Left lung (tissue), 10 donors: ENCODE measurements around the gene CLEC3B. TPM values are rescaled to one million over a fixed set of nuclear protein-coding genes. Genes with fewer than 3 reads are reported as not detected.

Experiments used
- ATAC-seq: fragments of 200-7000 bp; cut with Tn5 transposase; one replicate; pipeline ENCODE4 v1.9.1; 2020; ENCODE audit warnings: moderate library complexity
- DNase-seq, 4 donors: peaks; one replicate each; pipeline ENCODE4 v3.0.0-alpha.2; 2013 to 2020
- H3K27ac ChIP-seq, 2 donors: fragments of 200-600 bp; sonication (generic) in 1 of 2; one replicate each; pipeline versions ENCODE4 v1.5.0 to v1.8.0; 2020 to 2021
- H3K27me3 ChIP-seq, 2 donors: fragments of 200-600 bp; sonication (generic) in 1 of 2; one replicate each; pipeline versions ENCODE4 v1.5.0 to v1.8.0; 2020 to 2021
- H3K36me3 ChIP-seq, 2 donors: fragments of 200-600 bp; sonication (generic) in 1 of 2; one replicate each; pipeline versions ENCODE4 v1.5.0 to v1.8.0; 2020 to 2021
- H3K4me1 ChIP-seq, 2 donors: fragments of 200-600 bp; one replicate each; pipeline ENCODE4 v1.8.0; 2021
- H3K4me3 ChIP-seq, 2 donors: fragments of 200-600 bp; sonication (generic) in 1 of 2; one replicate each; pipeline versions ENCODE4 v1.5.0 to v1.8.0; 2020 to 2021; ENCODE audit warnings: mild to moderate bottlenecking in 1 of 2
- H3K9me3 ChIP-seq, 2 donors: fragments of 200-600 bp; sonication (generic) in 1 of 2; one replicate each; pipeline versions ENCODE4 v1.5.0 to v1.8.0; 2020 to 2021
- intact Hi-C, 2 donors: fragments of 100-400 bp; cut with DNase I; formaldehyde crosslinking; loops; one replicate each; pipeline versions ENCODE4 v1.11.2 to v1.14.2; 2022
- polyA plus RNA-seq, 6 donors: library from polyadenylated mRNA; unstranded; fragments of 120-200 nt; gene quantifications; one replicate each; pipeline ENCODE4 v1.2.1, GENCODE V29; 2013; ENCODE audit not compliant: insufficient read length in 6 of 6
- total RNA-seq, 2 donors: library from RNA; stranded (reverse); fragmentation: NEBNext Ultra II Directional; extraction: Animal tissue kit (Norgen Biotek cat#: 25700); gene quantifications; one replicate each; pipeline ENCODE4 v1.2.1, GENCODE V29; 2021
- TF ChIP-seq, protein P1 (sequence below), 2 donors: fragments of 200-600 bp; sonication (generic) in 1 of 2; IDR thresholded peaks; one replicate each; pipeline versions ENCODE4 v1.5.0 to v1.8.0; 2021; ENCODE audit warnings: antibody characterized with exemption in 2 of 2
- donor health status: DM: no; HTN: yes; CAD: no.
- donor health status: DM: no; HTN: no; CAD: no.

Gene CLEC3B
- total and polyA plus RNA-seq, 8 donors: 74.0 to 177 (median 104) TPM

DNA sequence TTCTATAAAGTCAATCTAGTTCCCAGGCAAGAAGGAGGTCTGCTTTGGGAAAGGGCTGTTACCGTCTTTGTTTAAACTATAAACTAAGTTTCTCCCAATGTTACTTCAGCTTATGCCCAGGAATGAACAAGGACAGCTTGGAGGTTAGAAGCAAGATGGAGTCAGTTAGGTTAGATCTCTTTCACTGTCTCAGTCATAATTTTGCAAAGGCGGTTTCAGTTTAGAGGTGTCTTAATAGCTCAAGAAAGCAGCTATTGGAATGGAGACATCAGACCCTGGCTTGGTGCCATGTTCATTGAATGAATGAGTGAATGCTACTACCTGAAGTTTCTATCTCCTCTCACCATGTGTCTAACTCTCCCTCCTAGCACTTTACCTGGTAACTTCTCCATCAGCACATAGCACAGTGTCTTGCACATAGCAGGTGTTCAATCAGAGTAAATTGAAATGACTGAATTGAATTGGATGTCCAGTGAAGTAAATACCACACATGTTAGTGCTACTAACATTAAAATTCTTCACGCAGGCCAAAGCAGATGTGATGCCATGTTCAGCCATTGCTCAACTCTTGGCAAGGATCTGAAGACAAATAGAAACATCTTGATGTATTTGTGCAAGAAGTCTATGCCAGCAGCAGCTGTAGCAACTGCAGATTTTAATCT, 28.2 kb downstream of the CLEC3B start:
- ATAC-seq (peak; percentile 29), DNase-seq (peak in 1 of 4 donors; percentile 19)
- Histone ChIP-seq H3K9me3 (no peaks in the 10 kb centered on the region), H3K36me3 (no peaks in the 10 kb centered on the region), H3K27ac (peak overlapping the region; percentile 15 to 77), H3K4me1 (peaks cover 0 to 56% of the 10 kb centered on the region in 2 donors), H3K27me3 (no peaks in the 10 kb centered on the region), H3K4me3 (no peak overlapping the region)
- intact Hi-C loops: no loop called here
- TF ChIP-seq, protein P1, sequence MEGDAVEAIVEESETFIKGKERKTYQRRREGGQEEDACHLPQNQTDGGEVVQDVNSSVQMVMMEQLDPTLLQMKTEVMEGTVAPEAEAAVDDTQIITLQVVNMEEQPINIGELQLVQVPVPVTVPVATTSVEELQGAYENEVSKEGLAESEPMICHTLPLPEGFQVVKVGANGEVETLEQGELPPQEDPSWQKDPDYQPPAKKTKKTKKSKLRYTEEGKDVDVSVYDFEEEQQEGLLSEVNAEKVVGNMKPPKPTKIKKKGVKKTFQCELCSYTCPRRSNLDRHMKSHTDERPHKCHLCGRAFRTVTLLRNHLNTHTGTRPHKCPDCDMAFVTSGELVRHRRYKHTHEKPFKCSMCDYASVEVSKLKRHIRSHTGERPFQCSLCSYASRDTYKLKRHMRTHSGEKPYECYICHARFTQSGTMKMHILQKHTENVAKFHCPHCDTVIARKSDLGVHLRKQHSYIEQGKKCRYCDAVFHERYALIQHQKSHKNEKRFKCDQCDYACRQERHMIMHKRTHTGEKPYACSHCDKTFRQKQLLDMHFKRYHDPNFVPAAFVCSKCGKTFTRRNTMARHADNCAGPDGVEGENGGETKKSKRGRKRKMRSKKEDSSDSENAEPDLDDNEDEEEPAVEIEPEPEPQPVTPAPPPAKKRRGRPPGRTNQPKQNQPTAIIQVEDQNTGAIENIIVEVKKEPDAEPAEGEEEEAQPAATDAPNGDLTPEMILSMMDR (IDR thresholded peaks at IDR 0.05): no peak

DNA sequence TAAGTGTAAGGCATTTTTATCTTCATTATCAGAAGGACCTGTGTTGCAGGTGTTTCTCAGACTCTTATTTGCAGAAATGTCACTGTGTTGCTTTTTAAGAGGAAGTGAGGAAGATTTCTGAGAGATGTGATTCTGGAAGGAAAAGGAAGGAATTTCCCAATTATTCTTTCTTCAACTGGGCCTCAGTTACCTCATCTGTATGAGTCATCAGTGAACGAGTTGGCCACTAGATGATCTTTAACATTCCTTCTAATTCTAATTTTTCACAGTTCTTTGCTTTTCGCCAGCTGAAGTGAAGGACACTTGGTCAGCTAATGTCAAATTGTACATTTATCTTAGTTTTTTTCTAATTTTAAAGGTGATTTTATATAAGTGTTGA, 28.9 kb downstream of the CLEC3B start:
- Histone ChIP-seq H3K4me1 (peaks cover 0 to 59% of the 10 kb centered on the region in 2 donors), H3K36me3 (no peaks in the 10 kb centered on the region), H3K4me3 (no peak overlapping the region), H3K9me3 (no peaks in the 10 kb centered on the region), H3K27me3 (no peaks in the 10 kb centered on the region), H3K27ac (peak overlapping the region; percentile 15 to 77)
- intact Hi-C loops: no loop called here
- ATAC-seq: peak; percentile 63
- no peak for DNase-seq
- TF ChIP-seq, protein P1 (IDR thresholded peaks at IDR 0.05): no peak

DNA sequence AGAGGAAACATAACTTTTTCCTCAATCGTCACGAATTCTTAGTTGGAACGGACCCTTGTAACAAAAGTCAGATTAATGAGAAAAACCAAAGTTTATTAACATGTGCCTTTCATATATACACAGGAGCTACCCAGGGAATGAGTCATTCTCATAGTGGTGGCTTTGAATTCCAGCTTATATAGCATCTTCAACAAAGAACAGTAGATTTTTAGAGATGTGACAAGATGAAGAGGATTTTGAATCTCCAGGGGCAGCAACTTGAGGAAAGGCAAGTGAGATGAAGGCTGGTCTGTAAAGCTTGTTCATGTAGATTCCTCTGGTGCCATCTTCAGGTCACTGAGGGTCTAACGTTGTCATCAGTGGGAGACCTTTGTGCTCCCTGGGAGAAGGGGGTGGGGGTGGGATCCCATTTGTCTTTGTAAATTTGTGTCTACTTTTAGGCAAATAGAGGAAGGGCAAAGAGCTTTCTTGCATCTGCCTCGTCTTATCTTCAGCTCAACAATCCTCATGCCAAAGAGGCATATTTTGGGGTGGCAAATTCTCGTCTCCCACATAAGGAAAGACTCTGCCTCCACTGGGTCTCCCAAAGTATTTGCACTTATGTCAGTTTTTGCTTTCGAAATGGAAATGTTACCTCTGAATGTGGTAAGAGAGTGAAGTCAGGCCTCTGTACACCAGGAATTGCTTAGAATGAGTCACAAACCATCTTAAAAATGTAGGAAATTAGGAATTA, 29.5 kb downstream of the CLEC3B start:
- peak; percentile 38 for ATAC-seq

DNA sequence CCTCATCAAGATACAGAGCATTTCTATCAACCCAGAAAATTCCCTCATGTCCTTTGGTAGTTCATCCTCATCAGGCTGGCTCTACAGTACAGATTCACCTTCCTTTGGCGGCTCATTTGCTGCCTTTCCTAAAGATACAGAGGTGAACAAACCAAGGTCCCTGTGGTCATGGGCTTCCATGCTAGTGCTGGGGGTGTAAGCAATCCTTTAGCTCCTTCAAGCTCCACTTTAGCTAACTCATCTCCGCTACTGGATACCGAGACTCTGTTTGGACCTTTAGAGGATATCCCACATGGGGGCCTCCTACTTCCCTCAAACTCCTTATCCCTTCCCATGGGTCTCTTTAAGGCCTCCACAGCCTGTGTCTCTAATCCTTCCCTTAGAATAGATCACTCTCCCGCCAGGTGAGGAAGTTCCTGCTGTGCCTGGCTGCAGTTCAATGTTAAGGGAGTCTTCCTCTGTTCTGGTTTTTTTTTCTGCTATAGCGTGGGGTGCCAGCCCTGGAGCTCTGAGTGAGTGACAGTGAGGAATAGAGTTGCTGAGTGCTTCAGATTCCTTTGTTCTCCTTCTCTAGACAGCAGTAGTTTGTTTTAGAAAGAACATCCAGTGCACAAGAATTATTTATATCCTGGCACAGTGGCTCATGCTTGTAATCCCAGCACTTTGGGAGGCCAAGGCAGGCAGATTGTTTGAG, 30.7 kb downstream of the CLEC3B start:
- H3K27me3 ChIP-seq: no peaks in the 10 kb centered on the region
- TF ChIP-seq, protein P1 (IDR thresholded peaks at IDR 0.05): no peak
- no peak for ATAC-seq

More for the DNA sequence above, 29.5 kb downstream of the CLEC3B start:
- Histone ChIP-seq H3K27ac (peak overlapping the region; percentile 15 to 77), H3K36me3 (no peaks in the 10 kb centered on the region), H3K4me1 (peaks cover 0 to 59% of the 10 kb centered on the region in 2 donors), H3K27me3 (no peaks in the 10 kb centered on the region), H3K9me3 (no peaks in the 10 kb centered on the region), H3K4me3 (no peak overlapping the region)
- intact Hi-C loops: no loop called here
- TF ChIP-seq, protein P1 (IDR thresholded peaks at IDR 0.05): no peak
- no peak for DNase-seq

DNA sequence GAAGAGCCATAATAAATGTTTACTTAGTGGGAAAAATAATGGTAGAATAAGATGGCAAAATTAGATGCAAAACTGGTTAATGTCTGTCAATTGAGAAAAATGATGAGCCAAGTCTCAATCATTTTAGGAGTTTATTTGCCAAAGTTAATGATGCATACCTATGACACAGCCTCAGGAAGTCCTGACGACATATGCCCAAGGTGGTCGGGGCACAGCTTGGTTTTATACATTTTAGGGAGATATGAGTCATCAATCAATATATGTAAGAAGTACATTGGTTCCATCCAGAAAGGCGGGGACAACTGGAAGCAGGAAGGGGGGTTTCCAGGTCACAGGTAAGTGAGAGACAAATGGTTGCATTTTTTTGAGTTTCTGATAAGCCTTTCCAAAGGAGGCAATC, 31.5 kb downstream of the CLEC3B start:
- ATAC-seq (no peak), DNase-seq (no peak)
- Histone ChIP-seq H3K36me3 (no peaks in the 10 kb centered on the region), H3K9me3 (no peaks in the 10 kb centered on the region), H3K27me3 (no peaks in the 10 kb centered on the region), H3K4me1 (peaks cover 0 to 77% of the 10 kb centered on the region in 2 donors), H3K27ac (peak overlapping the region in 1 of 2 donors; percentile 60), H3K4me3 (no peak overlapping the region)
- TF ChIP-seq, protein P1 (IDR thresholded peaks at IDR 0.05): no peak
- intact Hi-C loops: no loop called here

More for the DNA sequence above, 30.7 kb downstream of the CLEC3B start:
- intact Hi-C loops: no loop called here
- Histone ChIP-seq H3K9me3 (no peaks in the 10 kb centered on the region), H3K27ac (peak overlapping the region in 1 of 2 donors; percentile 60), H3K4me1 (peaks cover 0 to 69% of the 10 kb centered on the region in 2 donors), H3K36me3 (no peaks in the 10 kb centered on the region), H3K4me3 (no peak overlapping the region)
- no peak for DNase-seq
